Measurements from ENCODE around the gene C16orf89.
"Not testable (repeated sequence)": the region's sequence is repeated elsewhere in the genome, so short reads cannot be mapped to it uniquely, and the experiment has no call there.

The C16orf89 gene

GRCh38 chr16:5059386-5060072, 6.2 kb downstream of the C16orf89 start:
- no peak for DNase-seq

- DNase-seq = no peak
Measured at GRCh38 chr16:5058476-5058875, 7.3 kb downstream of the C16orf89 start.

DNA sequence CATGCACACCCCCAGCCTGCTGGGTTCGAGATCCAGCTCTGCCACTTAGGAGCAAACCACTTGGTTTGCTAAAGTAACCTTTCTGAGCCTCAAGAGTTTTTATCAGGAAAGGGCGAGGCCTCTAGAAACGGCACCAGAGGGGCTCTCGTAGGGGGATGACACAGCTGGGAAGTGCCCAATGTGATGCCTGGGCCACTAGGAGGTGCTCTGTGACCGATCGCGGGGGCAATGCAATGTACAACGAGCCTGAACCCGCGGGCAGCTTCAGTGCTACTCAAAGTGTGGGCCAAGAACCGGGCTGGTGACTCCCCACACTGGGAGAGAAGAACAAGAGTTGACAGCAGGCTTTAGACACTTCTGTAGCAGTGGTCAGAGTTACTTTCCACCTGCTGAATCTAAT, 9.4 kb downstream of the C16orf89 start:
- DNase-seq = peak; percentile 1 to 62

DNA sequence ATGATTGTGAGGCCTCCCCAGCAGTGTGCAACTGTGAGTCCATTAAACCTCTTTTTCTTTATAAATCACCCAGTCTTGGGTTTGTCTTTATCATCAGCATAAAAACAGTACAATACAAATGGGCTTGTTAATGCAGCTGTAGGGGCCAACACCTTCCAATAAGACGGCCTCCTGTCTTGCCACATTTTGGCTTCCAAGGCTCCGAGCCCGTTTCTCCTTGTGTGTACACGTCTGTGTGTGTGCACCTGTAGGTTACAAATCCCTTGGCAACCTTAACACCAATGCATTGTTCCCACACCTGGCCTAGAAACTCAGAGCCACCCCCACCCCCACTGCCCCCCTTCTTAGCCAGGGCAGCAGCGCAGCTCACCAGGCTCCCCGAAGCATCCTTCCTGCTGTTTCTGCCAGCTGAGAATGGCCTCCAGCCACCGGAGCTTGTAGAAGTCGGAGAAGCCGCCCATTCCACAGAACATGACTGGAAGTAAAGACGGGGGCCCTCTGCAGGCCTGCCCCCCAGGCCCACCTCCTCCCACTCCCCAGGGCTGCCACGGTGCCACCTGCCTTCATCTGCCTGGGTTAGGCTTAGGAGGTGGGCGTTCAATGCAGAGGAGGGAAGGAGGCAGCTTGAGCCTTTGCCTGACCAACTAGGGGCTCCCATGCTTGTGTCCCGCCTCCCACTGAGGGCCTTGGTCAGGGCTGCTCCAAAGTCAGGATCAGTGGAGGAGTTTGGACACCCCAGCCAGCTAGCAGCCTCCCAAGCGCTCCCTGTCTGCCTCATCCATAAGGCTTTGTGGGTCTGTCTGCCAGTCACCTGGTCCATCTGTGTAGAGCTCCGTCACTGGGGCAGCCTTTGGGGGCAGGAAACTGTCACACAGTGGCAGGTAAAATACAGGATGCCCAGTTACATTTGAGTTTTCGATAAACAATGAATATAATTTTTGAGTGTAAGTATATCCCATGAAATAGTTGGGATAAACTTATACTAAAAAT, 10.6 kb downstream of the C16orf89 start:
- no peak for DNase-seq

DNA sequence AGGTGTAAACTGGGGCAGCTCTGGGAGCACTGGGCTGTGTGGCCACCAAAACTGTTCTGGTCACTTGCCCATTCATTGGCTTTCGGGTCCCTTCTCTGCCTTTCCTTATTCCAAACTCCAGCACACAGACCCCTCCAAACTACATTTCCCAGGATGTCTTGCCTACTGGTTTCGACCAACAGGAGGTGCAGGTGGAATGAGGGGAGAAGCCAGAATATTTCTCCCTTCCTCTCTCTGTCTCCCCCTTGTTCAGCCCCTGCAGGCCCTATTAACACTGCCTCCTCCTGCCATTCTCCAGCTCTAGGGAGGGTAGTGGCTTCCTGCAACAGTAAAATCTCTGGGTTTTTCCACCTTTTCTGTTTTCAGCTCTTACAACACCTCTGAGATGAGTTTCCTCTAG, 18.8 kb downstream of the C16orf89 start:
- no peak for DNase-seq

DNA sequence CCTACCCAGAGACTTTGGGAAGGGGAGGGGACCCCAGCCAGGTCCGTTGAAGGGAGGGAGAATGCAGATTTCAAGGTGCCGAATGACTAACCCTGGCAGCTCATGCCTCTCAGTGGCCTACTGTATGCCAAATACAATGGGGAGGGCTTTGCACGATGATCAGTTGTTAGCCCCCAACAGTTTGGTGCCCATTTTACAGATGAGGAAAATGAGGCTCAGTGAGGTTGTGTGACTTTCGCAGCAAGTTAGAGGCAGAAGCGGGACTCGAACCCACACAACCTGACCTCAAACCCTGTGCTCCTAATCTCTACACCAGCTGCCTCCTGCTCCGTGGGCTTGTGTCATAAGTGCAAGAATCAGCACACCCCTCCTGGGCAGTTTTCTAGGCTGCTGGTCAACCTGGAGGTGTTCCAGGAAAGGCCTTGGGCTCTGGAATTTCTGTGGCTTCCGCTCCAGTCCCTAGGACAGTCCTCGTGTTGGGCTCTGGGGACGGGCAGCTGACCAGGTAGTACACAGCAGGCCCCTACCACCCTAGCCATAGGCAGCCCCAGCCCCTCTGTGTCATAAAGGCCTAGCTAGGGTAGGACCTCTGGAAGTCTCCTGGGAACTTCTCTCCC, 20.1 kb downstream of the C16orf89 start:
- no peak for DNase-seq

DNA sequence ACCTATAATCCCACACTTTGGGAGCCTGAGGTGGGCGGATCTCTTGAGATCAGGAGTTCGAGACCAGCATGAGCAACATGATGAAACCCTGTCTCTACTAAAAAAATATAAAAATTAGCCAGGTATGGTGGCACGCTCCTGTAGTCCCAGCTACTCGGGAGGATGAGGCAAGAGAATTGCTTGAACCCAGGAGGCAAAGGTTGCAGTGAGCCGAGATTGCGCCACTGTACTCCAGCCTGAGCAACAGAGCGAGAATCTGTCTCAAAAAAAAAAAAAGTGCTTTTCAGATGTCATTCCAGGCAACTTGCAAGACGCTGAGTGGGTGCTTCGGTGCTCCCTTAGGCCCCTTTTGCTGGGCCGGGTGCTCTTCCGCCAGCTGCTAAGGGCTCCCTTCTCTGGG, 21.2 kb downstream of the C16orf89 start:
- not testable (repeated sequence) for DNase-seq

- no peak for DNase-seq
Measured at GRCh38 chr16:5044011-5044540, 21.7 kb downstream of the C16orf89 start.

DNA sequence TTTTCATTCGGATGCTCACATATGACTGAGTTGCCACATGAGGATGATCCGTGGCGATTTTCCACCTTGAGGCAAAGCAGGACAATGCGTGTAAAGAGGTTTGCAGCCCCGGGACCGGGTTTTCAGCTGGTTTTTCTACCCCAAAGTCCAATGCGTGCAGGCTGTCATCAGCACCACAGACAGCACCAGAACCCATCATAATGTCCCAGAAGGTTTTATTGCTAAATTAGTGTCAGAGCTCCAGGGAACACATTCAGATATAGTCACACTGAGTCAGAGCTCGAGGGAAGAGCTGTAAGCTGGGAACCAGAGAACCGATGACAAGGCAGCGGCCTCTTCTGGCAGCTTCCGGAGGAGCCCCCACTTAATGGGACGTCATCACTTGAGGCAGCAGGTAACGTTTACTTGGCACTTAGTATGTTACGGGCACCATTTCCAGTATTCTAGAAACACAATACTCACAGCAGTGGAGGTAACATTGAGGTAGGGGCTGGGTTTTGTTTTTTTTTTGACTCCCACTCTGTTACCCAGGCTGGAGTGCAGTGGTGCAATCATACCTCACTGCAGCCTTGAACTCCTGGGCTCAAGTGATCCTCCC, 23.1 kb downstream of the C16orf89 start:
- DNase-seq = no peak

- DNase-seq = no peak
Measured at GRCh38 chr16:5041600-5042133, 24.1 kb downstream of the C16orf89 start.

GRCh38 chr16:5040451-5040850, 25.3 kb downstream of the C16orf89 start:
- DNase-seq = no peak

GRCh38 chr16:5036228-5037156, 29.3 kb downstream of the C16orf89 start:
- DNase-seq = no peak

DNA sequence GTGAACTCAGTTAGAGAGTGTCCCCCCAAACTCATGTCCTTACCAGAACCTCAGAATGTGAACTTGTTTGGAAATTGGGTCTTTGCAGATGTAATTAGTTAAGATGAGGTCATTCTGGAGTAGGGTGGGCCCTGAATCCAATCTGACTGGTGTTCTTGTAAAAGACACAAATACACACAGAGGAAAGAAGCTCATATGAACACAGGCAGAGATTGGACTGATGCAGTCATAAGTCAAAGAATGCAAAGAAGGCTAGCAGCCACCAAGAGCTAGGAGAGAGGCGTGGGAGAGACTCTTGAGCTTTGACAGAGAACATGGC, 29.9 kb downstream of the C16orf89 start:
- DNase-seq = no peak

GRCh38 chr16:5034167-5034523, 31.6 kb downstream of the C16orf89 start:
- no peak for DNase-seq

- DNase-seq = peak; percentile 48 to 92
Measured at GRCh38 chr16:5033256-5034166, 32.2 kb downstream of the C16orf89 start, which contains the start of gene NAGPA. TSS of gene NAGPA (minus strand) at chr16:5033935. CDS start at chr16:5033914, 21 bp downstream.

- no peak for DNase-seq
Measured at GRCh38 chr16:5032748-5033167, 33.0 kb downstream of the C16orf89 start.

DNA sequence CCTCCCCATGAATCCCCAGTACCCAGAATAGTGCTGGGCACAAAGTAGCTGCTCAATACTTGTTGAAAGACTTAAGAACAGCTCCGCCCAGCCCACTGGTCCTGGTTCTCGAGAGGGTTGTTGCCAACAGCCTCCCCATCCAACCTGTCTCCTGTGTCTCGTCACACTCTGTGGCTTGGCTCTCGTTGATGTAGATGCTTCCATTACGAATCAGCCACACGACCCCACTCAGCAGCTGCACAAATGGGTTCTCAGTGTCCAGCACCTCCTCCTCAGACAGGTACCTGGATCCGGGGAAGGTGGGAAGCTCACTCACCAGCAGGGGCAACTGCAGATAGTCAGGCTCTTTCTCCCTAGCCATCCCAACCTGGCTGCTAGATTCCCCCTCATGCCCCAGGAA, 34.2 kb downstream of the C16orf89 start:
- DNase-seq = no peak

DNA sequence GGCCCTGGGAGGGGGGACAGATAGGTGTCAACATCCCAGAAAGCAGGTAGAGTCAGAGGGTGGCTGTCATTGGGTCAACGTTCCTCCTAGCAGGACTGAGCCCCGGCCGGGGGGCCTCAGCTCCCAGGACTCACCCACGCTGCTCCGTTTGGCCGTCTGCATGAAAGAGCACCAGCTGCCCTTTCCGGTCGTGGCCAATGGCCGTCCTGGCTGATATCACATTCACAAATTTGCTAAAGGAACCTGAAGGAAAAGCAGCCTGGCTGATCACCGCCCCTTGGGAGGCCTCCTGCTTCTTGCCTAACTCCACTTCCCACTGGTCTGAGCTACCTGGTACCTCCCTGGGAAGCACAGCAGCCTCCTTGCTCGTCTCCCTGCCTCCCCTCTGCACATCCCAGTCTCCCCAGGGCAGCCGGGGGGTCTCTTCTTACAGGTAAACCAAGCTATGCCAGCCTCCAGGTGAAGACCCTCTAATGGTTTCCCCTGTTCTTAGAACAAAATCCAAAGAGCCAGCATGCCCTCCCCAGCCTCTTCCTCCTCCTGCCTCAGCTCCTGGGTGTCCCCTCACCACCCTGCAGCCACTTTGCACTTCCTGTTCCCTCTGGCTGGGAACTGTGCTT, 35.4 kb downstream of the C16orf89 start:
- DNase-seq = no peak

- no peak for DNase-seq
Measured at GRCh38 chr16:5028950-5029475, 36.7 kb downstream of the C16orf89 start.

Data from bone marrow (tissue), 2 donors.